OCI-LY7 (cell line): ENCODE results near the gene ZNF175. TPM values are rescaled to one million over a fixed set of nuclear protein-coding genes. Genes with fewer than 3 reads are reported as not detected.

Experiments
- BruUV-seq: library from RNA; stranded (reverse); fragments of 400-500 nt; replicated peaks from 2 replicates; lab custom pipeline; 2021; lab: Mats Ljungman, UMichigan
- CTCF ChIA-PET: fragments of 300-600 bp; sonication (Branson Sonifier 250); formaldehyde crosslinking; loops from one replicate; lab custom pipeline; 2022; ENCODE audit warnings: antibody characterized with exemption; ENCODE audit not compliant: unreplicated experiment; lab: Charles Lee
- POLR2A ChIA-PET: fragments of 300-600 bp; sonication (Branson Sonifier 250); formaldehyde crosslinking; loops from one replicate; lab custom pipeline; 2022; ENCODE audit warnings: antibody characterized with exemption; lab: Charles Lee
- DNase-seq: peaks from one replicate; pipeline ENCODE4 v3.0.0-alpha.2; 2015; ENCODE audit warnings: low spot score
- H2AFZ ChIP-seq: fragments of 200-600 bp; sonication (generic), shearing (Covaris generic); 2 replicates; pipeline ENCODE4 v1.6.1; 2014; ENCODE audit warnings: mild to moderate bottlenecking, antibody characterized with exemption, low read length, moderate library complexity
- H3K27ac ChIP-seq: fragments of 200-600 bp; sonication (generic); 2 replicates; pipeline ENCODE4 v1.5.1; 2014; ENCODE audit warnings: mixed run types, low read depth, mild to moderate bottlenecking, moderate library complexity, low read length, inconsistent platforms; ENCODE audit not compliant: poor library complexity, severe bottlenecking
- H3K36me3 ChIP-seq: fragments of 200-600 bp; sonication (generic); 2 replicates; pipeline ENCODE4 v1.6.1; 2014; ENCODE audit warnings: mild to moderate bottlenecking, antibody characterized with exemption, low read length, moderate library complexity, mixed read lengths; ENCODE audit not compliant: insufficient read depth
- H3K4me1 ChIP-seq: fragments of 200-600 bp; sonication (generic); 2 replicates; pipeline ENCODE4 v1.5.1; 2014; ENCODE audit warnings: mild to moderate bottlenecking, low read length; ENCODE audit not compliant: insufficient read depth, poor library complexity, severe bottlenecking
- H3K4me2 ChIP-seq: fragments of 200-600 bp; sonication (generic); 2 replicates; pipeline ENCODE4 v1.6.1; 2014; ENCODE audit warnings: mild to moderate bottlenecking, low read length
- H3K4me3 ChIP-seq: fragments of 200-600 bp; sonication (generic); 2 replicates; pipeline ENCODE4 v1.5.1; 2014; ENCODE audit warnings: mild to moderate bottlenecking, low read depth, low read length; ENCODE audit not compliant: poor library complexity, severe bottlenecking
- H3K79me2 ChIP-seq: fragments of 200-600 bp; sonication (generic); 2 replicates; pipeline ENCODE4 v1.6.1; 2016; ENCODE audit warnings: low read depth, mild to moderate bottlenecking, low read length, moderate library complexity, mixed read lengths; ENCODE audit not compliant: insufficient read depth
- H3K9me2 ChIP-seq: fragments of 200-600 bp; sonication (generic); 2 replicates; pipeline ENCODE4 v1.6.1; 2016; ENCODE audit warnings: mild to moderate bottlenecking, low read length, mixed read lengths; ENCODE audit not compliant: insufficient read depth
- H3K9me3 ChIP-seq: fragments of 200-600 bp; sonication (generic); 2 replicates; pipeline ENCODE4 v1.6.1; 2014; ENCODE audit warnings: mild to moderate bottlenecking, mixed run types, low read length, mixed read lengths
- H4K20me1 ChIP-seq: fragments of 200-600 bp; sonication (generic); 2 replicates; pipeline ENCODE4 v1.6.1; 2014; ENCODE audit warnings: mild to moderate bottlenecking, antibody characterized with exemption, low read length, moderate library complexity, mixed read lengths; ENCODE audit not compliant: insufficient read depth
- EZH2phosphoT487 ChIP-seq: fragments of 200-600 bp; sonication (generic); IDR thresholded peaks from 2 replicates; pipeline ENCODE4 v1.6.1; 2018; ENCODE audit warnings: low read depth, borderline replicate concordance, mild to moderate bottlenecking, mixed run types, antibody characterized with exemption, low read length, moderate library complexity, mixed read lengths
- intact Hi-C: fragments of 100-400 bp; cut with micrococcal nuclease; formaldehyde crosslinking; loops from one replicate; pipeline ENCODE4 v1.10.0; 2022; ENCODE audit not compliant: unreplicated experiment
- total RNA-seq, 2 experiments: library from RNA; depleted of rRNA in 1 of 2; stranded (reverse); fragments of >200 nt in 1 of 2; shearing (Covaris generic) in 1 of 2; gene quantifications; 2 replicates each; pipeline ENCODE4 v1.2.3, GENCODE V29; 2014 to 2022
- TF ChIP-seq, protein P1 (sequence below): fragments of 200-600 bp; sonication (generic); conservative IDR thresholded peaks from 2 replicates; pipeline ENCODE4 v1.5.1; 2014; ENCODE audit warnings: mild to moderate bottlenecking, antibody characterized with exemption, low read length, moderate library complexity, mixed read lengths

Gene ZNF175
- total RNA-seq, 2 experiments from 2014 or later, result 3.5 to 10.4 TPM

DNA sequence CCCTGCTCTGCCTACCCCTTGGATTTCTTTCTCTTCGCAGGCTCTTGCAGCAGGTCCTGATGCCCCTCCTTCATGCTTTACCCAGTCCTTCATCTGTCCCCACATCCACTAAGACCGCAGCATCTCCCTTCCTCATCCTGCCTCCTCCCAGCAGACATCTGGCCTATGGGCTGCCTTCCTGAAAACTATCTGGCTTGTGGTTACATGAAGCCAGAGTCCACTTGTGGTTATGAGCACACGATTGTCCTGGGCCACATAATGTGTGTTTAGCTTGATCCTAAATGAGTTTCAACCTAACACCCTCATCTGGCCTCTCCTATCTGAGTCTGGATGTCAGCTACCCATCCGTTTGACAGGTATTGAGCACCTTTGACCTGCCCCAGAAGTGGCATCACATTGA lies 5.5 kb upstream of the ZNF175 start:
- Histone ChIP-seq H3K27ac (no peak overlapping the region), H3K4me1 (peaks cover 8% of the 10 kb centered on the region), H4K20me1 (no peaks in the 10 kb centered on the region), H2AFZ (no peak overlapping the region), H3K9me2 (0 out of 2 replicates have a peak, but pooled peaks cover 5% of the 10 kb centered on the region), H3K79me2 (no peaks in the 10 kb centered on the region), H3K36me3 (no peaks in the 10 kb centered on the region), H3K4me2 (no peak overlapping the region), H3K4me3 (no peak overlapping the region), H3K9me3 (no peaks in the 10 kb centered on the region)
- intact Hi-C loops, result no loop called here
- ChIA-PET POLR2A (no interaction called here), CTCF (interaction anchor here (0.6 kb wide), 1 partner anchor 10 kb away, joined by 3 read pairs; no protein-coding TSS in a partner anchor)
- no TSS peak for BruUV-seq
- DNase-seq, result no peak
- TF ChIP-seq, protein P1, sequence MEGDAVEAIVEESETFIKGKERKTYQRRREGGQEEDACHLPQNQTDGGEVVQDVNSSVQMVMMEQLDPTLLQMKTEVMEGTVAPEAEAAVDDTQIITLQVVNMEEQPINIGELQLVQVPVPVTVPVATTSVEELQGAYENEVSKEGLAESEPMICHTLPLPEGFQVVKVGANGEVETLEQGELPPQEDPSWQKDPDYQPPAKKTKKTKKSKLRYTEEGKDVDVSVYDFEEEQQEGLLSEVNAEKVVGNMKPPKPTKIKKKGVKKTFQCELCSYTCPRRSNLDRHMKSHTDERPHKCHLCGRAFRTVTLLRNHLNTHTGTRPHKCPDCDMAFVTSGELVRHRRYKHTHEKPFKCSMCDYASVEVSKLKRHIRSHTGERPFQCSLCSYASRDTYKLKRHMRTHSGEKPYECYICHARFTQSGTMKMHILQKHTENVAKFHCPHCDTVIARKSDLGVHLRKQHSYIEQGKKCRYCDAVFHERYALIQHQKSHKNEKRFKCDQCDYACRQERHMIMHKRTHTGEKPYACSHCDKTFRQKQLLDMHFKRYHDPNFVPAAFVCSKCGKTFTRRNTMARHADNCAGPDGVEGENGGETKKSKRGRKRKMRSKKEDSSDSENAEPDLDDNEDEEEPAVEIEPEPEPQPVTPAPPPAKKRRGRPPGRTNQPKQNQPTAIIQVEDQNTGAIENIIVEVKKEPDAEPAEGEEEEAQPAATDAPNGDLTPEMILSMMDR, result no peak
- no peak for TF ChIP-seq EZH2phosphoT487

DNA sequence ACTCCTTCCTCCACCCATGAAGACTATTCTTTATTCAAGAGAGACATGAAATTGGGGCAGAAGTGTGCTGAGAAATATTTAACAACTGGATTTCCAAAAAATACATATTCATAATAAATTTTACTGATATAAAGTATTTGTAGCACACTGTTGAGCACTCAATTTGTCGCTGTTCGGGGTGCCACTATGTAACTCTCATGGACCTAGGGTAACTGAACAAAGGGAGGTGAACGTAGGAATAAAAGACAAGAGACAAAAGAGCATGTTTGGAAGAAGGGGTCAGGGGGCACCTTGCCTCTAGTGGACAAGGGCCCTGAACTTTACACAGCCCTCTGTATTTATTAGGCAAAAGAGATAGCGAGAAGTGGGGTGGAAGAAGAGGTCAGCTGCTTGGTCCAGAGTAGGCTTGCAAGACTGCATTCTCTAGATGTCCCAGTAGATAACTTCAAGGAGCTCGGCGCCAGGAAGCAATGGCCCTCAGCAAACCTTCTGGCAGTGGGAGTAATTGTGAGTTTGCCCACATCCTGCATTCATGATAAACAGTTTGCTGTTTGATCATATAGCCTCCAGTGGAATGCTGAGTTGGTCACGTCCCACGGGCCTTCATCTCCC lies 4.5 kb upstream of the ZNF175 start:
- H2AFZ ChIP-seq, result no peak overlapping the region
- peaks cover 4% of the 10 kb centered on the region; the same call in 1 of the 2 replicates for H3K79me2 ChIP-seq
- H3K27ac ChIP-seq, result no peak overlapping the region
- no peaks in the 10 kb centered on the region for H4K20me1 ChIP-seq
- H3K36me3 ChIP-seq, result no peaks in the 10 kb centered on the region
- BruUV-seq, result no TSS peak
- TF ChIP-seq, protein P1, result no peak
- TF ChIP-seq EZH2phosphoT487, result no peak
- DNase-seq, result no peak
- no peaks in the 10 kb centered on the region for H3K9me3 ChIP-seq
- CTCF ChIA-PET, result no interaction called here
- H3K9me2 ChIP-seq, result 0 out of 2 replicates have a peak, but pooled peaks cover 7% of the 10 kb centered on the region
- peaks cover 12% of the 10 kb centered on the region for H3K4me1 ChIP-seq
- no peak overlapping the region for H3K4me2 ChIP-seq
- POLR2A ChIA-PET, result no interaction called here
- no peak overlapping the region for H3K4me3 ChIP-seq
- intact Hi-C loops, result no loop called here

GRCh38 chr19:51567583-51567982 lies 3.5 kb upstream of the ZNF175 start:
- Histone ChIP-seq H3K79me2 (peaks cover 14% of the 10 kb centered on the region; the same call in 1 of the 2 replicates), H3K9me2 (0 out of 2 replicates have a peak, but pooled peaks cover 7% of the 10 kb centered on the region), H3K4me2 (no peak overlapping the region), H4K20me1 (no peaks in the 10 kb centered on the region), H3K9me3 (no peaks in the 10 kb centered on the region), H3K4me1 (peaks cover 22% of the 10 kb centered on the region), H3K27ac (no peak overlapping the region), H3K4me3 (no peak overlapping the region), H3K36me3 (no peaks in the 10 kb centered on the region), H2AFZ (no peak overlapping the region)
- intact Hi-C loops, result no loop called here
- CTCF ChIA-PET, result no interaction called here
- no peak for DNase-seq
- POLR2A ChIA-PET, result no interaction called here
- TF ChIP-seq, protein P1, result no peak
- TF ChIP-seq EZH2phosphoT487, result no peak
- no TSS peak for BruUV-seq
